Tibial nerve (tissue), 4 donors: ENCODE data around the gene CAMTA1. TPM values are rescaled to one million over a fixed set of nuclear protein-coding genes. Genes with fewer than 3 reads are reported as not detected.
"Not testable (repeated sequence)": the region's sequence is repeated elsewhere in the genome, so short reads cannot be mapped to it uniquely, and the experiment has no call there.

Experiments used
- DNase-seq, 2 donors: peaks; one replicate each; pipeline ENCODE4 v3.0.0-alpha.2; 2019; ENCODE audit warnings: low spot score in 2 of 2
- H3K27ac ChIP-seq, 4 donors: fragments of 200-600 bp; sonication (generic) in 3 of 4; one replicate each; pipeline ENCODE4 v1.5.1; 2017 to 2019; ENCODE audit warnings: mild to moderate bottlenecking in 1 of 4
- H3K27me3 ChIP-seq, 2 donors: fragments of 200-600 bp; sonication (generic) in 1 of 2; one replicate each; pipeline versions ENCODE4 v1.5.1 to v1.6.0; 2017 to 2019
- H3K36me3 ChIP-seq, 3 donors: fragments of 200-600 bp; sonication (generic); one replicate each; pipeline ENCODE4 v1.5.1; 2018 to 2019
- H3K4me1 ChIP-seq, 4 donors: fragments of 200-600 bp; sonication (generic) in 3 of 4; one replicate each; pipeline ENCODE4 v1.5.1; 2017 to 2019
- H3K4me3 ChIP-seq, 4 donors: fragments of 200-600 bp; sonication (generic) in 3 of 4; one replicate each; pipeline ENCODE4 v1.5.1; 2017 to 2019; ENCODE audit warnings: mild to moderate bottlenecking in 1 of 4, moderate library complexity in 1 of 4
- H3K9me3 ChIP-seq, 4 donors: fragments of 200-600 bp; sonication (generic) in 3 of 4; one replicate each; pipeline ENCODE4 v1.5.1; 2017 to 2019
- EP300 ChIP-seq, 2 donors: sonication (generic); formaldehyde crosslinking; IDR thresholded peaks; one replicate each; pipeline ENCODE4 v1.6.1; 2017; ENCODE audit warnings: antibody characterized with exemption in 2 of 2, mild to moderate bottlenecking in 1 of 2
- POLR2A ChIP-seq, 2 donors: fragments of 450-650 bp; IDR thresholded peaks; one replicate each; pipeline ENCODE4 v1.6.1; 2017; ENCODE audit warnings: antibody characterized with exemption in 2 of 2, mild to moderate bottlenecking in 2 of 2, moderate library complexity in 2 of 2
- WGBS, 2 donors: methylation state at CpG; one replicate each; pipeline ENCODE4 v1.1.5; 2018; 5-methylcytosine and 5-hydroxymethylcytosine counted together
- total RNA-seq, 4 donors: library from RNA; depleted of rRNA; stranded (reverse); fragments of >200 nt; gene quantifications; one replicate each; pipeline ENCODE4 v1.1.0, GENCODE V29; 2016
- TF ChIP-seq, protein P1 (sequence below), 5 experiments: fragments of 200-600 bp in 3 of 5; fragments of 450-650 bp in 2 of 5; sonication (generic) in 3 of 5; IDR thresholded peaks; one replicate each; pipeline ENCODE4 v1.5.1; 2016 to 2019; ENCODE audit warnings: antibody characterized with exemption in 5 of 5, mild to moderate bottlenecking in 3 of 5, moderate library complexity in 2 of 5

Gene CAMTA1
- total RNA-seq, 4 donors from 2014 or later = 41.8 to 104 (median 87.2) TPM

GRCh38 chr1:7135493-7135892, 350.2 kb downstream of the CAMTA1 start:
- H3K27ac ChIP-seq = no peak overlapping the region
- H3K27me3 ChIP-seq = no peaks in the 10 kb centered on the region
- no peak overlapping the region for H3K4me3 ChIP-seq
- no peaks in the 10 kb centered on the region for H3K4me1 ChIP-seq
- no peak for DNase-seq
- whole genome bisulfite sequencing, 2 donors = 96% methylated on average over 3 of the region's 3 CpGs
- no peaks in the 10 kb centered on the region for H3K36me3 ChIP-seq
- no peaks in the 10 kb centered on the region for H3K9me3 ChIP-seq
- TF ChIP-seq POLR2A (IDR thresholded peaks at IDR 0.05) (no peak), EP300 (IDR thresholded peaks at IDR 0.05) (no peak)
- TF ChIP-seq, protein P1, sequence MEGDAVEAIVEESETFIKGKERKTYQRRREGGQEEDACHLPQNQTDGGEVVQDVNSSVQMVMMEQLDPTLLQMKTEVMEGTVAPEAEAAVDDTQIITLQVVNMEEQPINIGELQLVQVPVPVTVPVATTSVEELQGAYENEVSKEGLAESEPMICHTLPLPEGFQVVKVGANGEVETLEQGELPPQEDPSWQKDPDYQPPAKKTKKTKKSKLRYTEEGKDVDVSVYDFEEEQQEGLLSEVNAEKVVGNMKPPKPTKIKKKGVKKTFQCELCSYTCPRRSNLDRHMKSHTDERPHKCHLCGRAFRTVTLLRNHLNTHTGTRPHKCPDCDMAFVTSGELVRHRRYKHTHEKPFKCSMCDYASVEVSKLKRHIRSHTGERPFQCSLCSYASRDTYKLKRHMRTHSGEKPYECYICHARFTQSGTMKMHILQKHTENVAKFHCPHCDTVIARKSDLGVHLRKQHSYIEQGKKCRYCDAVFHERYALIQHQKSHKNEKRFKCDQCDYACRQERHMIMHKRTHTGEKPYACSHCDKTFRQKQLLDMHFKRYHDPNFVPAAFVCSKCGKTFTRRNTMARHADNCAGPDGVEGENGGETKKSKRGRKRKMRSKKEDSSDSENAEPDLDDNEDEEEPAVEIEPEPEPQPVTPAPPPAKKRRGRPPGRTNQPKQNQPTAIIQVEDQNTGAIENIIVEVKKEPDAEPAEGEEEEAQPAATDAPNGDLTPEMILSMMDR (IDR thresholded peaks at IDR 0.05) = no peak

DNA sequence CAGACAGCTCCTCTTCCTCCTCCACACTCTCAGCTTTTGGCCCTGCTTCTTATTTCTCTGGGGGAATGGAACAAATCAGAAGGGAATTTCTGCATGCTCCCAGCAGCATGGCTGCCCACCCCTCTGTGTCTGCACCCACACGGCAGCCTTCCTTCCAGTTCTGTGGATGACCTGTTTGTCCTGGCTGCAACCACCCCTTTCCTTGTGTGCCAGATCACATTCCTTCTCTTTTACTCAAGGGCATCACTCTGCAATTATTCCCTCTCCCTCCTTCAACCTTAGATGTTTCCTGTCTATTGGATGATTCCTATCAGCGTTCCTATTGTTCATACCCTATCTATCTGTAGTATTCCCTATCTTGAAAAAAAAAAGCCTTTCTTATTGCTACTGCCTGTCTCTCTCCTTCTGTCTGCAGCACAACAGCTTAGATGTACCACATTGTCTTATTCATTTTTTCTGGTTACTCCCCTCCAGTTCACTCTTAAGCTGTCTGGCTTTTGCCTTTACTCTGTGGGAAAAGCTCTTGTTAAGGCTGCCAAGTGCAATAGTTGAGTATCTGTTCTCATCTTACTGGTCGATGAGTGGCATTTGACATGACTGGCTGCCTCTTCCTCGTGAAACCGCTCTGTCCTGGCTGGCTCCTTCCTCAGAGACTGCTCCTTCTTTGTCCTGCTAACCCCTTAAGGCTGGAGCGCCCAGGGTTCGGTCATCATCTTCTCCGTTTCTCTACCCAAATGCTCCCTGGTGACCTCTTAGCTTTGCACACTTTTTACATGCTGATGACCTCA, 351.1 kb downstream of the CAMTA1 start:
- Histone ChIP-seq H3K27ac (no peak overlapping the region), H3K36me3 (no peaks in the 10 kb centered on the region), H3K9me3 (no peaks in the 10 kb centered on the region), H3K27me3 (no peaks in the 10 kb centered on the region), H3K4me1 (no peaks in the 10 kb centered on the region), H3K4me3 (no peak overlapping the region)
- TF ChIP-seq POLR2A (IDR thresholded peaks at IDR 0.05) (no peak), EP300 (IDR thresholded peaks at IDR 0.05) (no peak)
- TF ChIP-seq, protein P1 (IDR thresholded peaks at IDR 0.05) = no peak
- no peak for DNase-seq
- 67 to 70% methylated on average over 8 of the region's 8 CpGs for WGBS, 2 donors

DNA sequence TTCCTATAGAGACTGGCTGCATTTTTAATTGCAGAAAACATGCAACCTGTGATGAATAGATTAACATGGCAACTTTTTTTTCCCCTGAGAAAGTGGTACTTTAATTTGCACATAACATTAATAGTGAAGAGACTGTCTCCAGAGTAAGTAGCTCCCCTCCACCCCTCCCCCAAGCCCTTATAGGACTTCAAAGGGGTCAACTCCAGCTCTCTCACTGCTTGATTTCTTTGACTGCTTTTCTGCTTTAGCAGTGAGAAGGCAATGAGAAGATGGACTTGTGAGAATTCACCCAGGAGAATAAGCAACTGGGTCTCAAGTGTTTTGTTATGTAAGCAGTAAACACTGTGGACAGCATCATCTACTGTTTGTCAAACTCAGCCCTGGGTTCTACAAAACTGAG, 355.0 kb downstream of the CAMTA1 start:
- no peaks in the 10 kb centered on the region for H3K4me1 ChIP-seq
- no peak for DNase-seq
- TF ChIP-seq, protein P1 (IDR thresholded peaks at IDR 0.05) = no peak
- TF ChIP-seq POLR2A (IDR thresholded peaks at IDR 0.05) (no peak), EP300 (IDR thresholded peaks at IDR 0.05) (no peak)

DNA sequence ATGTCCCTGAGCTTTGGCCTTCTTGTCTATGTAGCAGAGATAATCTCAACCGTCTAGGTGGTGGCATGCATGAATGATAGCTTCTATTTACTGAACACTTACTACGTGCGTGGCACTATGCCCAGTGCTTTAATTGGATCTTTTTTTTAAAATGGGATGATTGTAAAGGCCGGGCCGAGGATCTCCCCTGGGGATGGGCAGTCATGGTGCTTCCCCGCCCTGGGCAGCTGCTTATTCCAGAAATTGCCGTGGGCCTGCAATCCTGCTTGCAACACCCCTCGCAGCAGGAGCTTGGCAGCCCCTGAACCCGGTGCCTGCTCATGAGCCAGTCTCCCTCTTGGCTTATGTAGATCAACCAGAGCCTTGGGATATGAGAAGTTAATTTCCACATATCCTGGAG, 360.7 kb downstream of the CAMTA1 start:
- DNase-seq = no peak
- TF ChIP-seq EP300 (IDR thresholded peaks at IDR 0.05) (no peak), POLR2A (IDR thresholded peaks at IDR 0.05) (no peak)
- TF ChIP-seq, protein P1 (IDR thresholded peaks at IDR 0.05) = no peak
- Histone ChIP-seq H3K27me3 (peaks cover 0 to 7% of the 10 kb centered on the region in 2 donors), H3K4me1 (no peaks in the 10 kb centered on the region), H3K27ac (no peak overlapping the region), H3K36me3 (no peaks in the 10 kb centered on the region), H3K4me3 (no peak overlapping the region), H3K9me3 (no peaks in the 10 kb centered on the region)
- WGBS, 2 donors = 73 to 78% methylated on average over 9 of the region's 9 CpGs

More for the DNA sequence above, 355.0 kb downstream of the CAMTA1 start:
- H3K4me3 ChIP-seq = no peak overlapping the region
- no peaks in the 10 kb centered on the region for H3K9me3 ChIP-seq
- no peaks in the 10 kb centered on the region for H3K36me3 ChIP-seq
- H3K27ac ChIP-seq = no peak overlapping the region
- no peaks in the 10 kb centered on the region for H3K27me3 ChIP-seq

DNA sequence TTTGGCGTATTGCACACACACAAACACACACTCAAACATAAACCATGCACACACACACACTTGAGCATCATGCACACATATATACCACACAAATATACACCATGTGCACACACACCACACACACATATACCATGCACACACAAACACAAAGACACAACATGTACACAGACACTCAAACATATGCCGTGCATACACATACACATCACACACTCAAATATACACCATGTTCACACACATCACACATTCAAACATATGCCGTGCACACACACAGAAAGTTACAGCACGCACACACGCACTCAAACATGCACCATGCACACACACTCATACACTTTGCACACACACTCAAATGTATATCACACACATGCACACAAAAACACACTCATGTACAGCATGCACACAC, 361.5 kb downstream of the CAMTA1 start:
- TF ChIP-seq, protein P1 (IDR thresholded peaks at IDR 0.05) = no peak
- no peak for TF ChIP-seq EP300 (IDR thresholded peaks at IDR 0.05)
- TF ChIP-seq POLR2A (IDR thresholded peaks at IDR 0.05) = no peak
- Histone ChIP-seq H3K27ac (no peak overlapping the region), H3K4me1 (no peaks in the 10 kb centered on the region), H3K4me3 (no peak overlapping the region), H3K9me3 (no peaks in the 10 kb centered on the region), H3K36me3 (no peaks in the 10 kb centered on the region), H3K27me3 (peaks cover 0 to 7% of the 10 kb centered on the region in 2 donors)
- WGBS, 2 donors = 95 to 98% methylated on average over 5 of the region's 5 CpGs
- DNase-seq = no peak

DNA sequence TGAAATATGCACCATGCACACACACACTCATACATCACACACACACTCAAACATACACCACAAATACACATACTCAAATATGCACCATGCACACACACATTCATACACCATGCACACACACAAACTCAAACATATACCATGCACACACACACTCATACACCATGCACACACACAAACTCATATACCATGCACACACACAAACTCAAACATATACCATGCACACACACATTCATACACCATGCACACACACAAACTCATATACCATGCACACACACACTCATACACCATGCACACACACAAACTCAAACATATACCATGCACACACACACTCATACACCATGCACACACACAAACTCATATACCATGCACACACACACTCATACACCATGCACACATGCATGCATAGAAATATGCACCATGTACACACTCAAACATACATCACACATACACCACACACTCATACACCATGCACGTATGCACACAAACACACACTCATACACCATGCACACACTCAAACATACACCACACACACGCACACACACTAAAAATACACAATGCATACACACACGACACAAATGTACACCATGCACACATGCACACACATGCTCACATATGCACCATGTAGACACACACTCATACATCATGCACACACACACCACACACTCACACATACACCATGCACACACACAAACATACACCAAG, 362.5 kb downstream of the CAMTA1 start:
- H3K4me1 ChIP-seq, DNase-seq, H3K27me3 ChIP-seq, H3K4me3 ChIP-seq, H3K27ac ChIP-seq, H3K36me3 ChIP-seq, H3K9me3 ChIP-seq: not testable (repeated sequence)
- WGBS, 2 donors = 95 to 96% methylated on average over 3 of the region's 3 CpGs
